HS-27A (cell line): ENCODE measurements around the gene CFL1.
"Not testable (repeated sequence)": the region's sequence is repeated elsewhere in the genome, so short reads cannot be mapped to it uniquely, and the experiment has no call there.

Source experiments
- DNase-seq: peaks from one replicate; pipeline ENCODE4 v3.0.0-alpha.2; 2012; ENCODE audit warnings: low read depth, missing footprints

The CFL1 gene

DNA sequence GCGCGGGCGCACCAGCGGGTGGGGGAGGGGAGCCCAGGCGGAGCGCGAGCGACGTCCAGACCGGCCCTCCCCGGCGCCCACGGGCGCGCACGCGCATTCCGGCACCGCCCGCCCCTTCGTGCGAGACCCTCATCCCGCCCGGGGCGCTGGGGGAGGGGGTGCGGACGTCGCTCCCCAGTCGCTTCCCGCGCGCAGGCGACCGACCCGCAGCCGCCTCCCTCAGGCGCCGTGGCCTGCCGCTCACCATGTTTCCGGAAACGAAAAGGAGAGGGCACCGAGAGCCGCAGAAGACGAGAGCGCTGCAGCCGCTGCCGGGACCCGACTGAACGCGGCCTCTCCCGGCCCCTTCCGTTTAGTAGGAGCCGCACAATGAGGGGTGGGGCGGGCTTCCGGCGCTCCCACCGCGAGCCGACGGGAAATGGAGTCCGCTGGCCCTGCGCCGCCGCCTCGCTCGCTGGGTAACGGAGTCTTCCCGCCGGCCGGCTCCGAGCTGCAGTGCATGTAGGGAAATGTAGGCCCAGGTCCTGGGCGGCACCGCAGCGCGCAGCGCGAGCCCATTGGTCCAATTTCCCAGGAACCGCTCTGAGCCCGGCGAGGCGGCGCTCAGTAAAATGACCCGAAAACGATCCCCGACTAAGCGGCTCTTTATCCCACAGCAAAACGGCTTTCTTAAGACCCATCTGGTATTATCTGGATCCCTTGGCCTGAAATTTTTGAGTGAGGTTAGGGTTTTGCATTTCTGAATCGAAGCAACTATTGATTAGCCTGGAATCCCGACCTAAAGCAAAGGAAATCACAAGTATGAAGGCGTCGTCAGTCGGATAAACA, at the start of gene CFL1:
Gene CFL1 (minus strand): TSS at position 328 of the 828 bp plus-strand sequence. CDS start 81 bp downstream, at position 247.
- peak; percentile 94 for DNase-seq

DNA sequence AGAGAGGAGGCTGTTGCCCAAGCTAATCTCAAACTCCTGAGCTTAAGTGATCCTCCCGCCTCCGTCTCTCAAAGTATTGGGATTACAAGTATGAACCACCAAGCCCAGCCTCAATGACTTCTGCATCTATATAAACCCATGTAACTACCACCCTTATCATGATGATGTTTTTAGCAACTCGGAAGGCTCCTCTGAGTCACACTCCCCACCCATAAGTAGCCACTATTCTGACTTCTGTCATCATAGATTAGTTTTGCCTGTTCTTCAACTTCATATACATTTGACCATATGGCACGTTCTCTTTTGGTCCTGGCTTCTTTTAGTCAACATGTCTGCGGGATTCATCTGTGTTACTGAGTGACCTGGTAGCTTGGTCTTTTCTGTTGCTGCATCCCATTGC, 48.6 kb upstream of the CFL1 start:
- no peak for DNase-seq

DNA sequence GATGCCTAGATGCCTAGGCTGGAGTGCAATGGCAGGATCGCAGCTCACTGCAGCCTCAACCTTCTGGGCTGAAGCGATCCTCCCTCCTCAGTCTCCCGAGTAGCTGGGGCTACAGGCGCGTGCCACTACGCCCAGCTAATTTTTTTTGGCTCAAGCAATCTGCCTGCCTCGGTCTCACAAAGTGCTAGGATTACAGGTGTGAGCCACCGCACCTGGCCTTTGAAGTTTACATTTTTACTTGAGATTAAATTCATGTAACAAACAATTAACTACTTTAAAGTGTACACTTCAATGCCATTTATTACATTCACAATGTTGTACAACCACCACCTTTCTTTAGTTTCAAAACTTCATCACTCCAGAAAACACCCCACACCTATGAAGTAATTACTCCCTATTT, 45.7 kb upstream of the CFL1 start:
- no peak for DNase-seq

DNA sequence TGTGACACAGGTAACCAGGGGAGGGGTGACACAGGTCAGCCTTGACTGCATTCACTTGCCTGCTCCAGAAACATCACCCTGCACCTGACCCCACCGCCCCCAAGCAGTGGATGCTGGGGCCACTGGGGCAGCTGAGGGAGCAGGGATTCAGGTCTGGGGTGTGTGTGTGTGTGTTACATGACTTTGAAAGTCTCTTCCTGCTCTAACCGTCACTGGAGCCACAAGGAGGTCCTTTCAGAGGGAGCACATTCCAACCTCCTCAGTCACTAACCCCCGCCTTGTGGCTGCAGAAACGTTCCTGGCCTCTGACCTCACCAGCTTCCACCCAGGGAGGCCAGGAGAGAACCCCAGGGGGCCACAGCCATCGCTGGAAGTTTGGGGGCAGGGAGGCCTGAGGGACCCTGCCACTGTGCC, 45.1 kb upstream of the CFL1 start:
- DNase-seq: no peak

DNA sequence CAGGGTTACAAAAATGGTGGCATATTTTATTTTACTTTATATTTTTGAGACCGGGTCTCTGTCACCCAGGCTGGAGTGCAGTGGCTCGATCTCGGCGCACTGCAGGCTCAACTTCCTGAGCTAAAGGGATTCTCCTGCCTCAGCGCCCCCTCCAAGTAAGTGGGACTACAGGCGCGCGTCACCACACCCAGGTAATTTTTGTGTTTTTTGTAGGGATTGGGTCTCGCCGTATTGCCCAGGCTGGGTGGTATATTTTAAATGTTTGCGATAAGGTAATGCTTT, 42.9 kb upstream of the CFL1 start:
- DNase-seq: no peak

DNA sequence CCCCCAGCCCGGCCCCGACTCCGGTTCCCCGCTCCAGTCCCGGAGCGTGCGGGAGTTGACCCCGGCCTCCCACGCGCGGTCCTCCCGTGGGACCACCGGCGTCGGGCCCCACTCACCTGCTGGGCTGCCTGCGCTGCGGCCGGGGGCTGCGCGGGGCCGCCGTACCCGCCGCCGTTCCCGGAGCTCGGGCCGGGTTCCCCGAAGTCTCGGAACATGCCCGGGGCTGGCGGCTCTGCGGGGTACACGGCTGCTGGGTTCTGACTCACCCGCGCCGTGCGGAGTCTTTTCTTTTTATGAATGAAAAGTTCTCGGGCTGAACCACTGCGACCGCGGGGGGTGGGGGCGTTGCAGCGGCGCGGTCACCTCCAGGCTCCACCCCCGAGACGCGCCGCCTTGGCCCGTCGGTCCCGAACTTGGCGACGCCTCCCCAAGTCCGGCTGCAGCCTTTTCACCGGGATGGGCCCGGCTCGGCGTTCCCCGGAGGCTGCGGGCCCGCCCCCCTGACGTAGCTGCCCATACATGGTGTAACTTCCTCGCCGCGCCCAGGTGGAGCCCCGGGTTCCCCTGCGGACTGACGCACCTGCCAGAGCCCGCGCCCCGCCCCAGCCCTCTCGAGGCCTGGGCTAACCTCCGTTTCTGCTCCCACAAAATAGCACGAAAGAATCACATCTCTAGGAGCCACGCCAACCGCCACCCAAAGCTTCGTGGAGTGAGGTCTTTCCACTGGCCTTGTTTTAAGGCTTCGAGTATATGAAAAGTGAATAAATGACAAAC, 42.3 kb upstream of the CFL1 start, which contains the start of gene FOSL1:
Gene FOSL1 (minus strand): TSS at position 264 of the 774 bp plus-strand sequence. CDS start 49 bp downstream, at position 215.
- DNase-seq: no peak

DNA sequence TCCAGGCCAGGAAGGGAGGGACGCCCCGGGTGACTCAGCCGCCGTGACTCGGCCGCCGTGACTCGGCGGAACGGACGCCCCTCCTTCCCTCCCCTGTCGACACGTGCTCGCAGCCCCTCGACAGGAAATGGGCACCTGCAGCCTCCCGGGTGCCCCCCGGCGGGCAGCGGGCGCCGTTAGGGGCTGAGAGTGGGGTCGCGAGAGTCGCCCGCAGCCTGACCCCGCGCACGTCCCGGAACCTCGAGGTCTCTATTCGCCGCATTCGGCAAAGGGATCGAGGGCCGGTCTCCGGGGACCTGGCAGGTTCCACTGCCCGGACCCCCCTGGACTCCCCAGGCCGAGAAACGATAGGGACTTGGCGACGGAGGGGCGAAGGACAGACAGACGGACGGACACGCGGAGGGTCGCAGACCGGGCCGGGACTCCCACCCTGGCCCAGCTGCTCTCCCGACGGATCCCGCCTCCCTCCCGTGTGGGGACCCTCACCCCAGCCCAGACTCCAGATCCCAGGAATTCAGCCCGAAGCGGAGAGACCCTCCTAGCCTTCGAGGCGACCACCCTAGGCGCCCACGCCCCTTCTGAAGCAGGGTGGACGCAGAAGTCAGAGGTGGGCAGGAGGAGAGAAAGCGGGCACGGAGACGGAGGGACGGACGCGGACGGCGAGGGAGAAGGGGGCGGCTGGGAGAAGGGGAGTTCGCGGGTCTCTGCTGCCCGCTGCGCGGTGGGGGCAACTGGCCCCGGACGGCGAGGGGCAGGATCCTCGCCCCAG, 41.6 kb upstream of the CFL1 start:
- DNase-seq: no peak

DNA sequence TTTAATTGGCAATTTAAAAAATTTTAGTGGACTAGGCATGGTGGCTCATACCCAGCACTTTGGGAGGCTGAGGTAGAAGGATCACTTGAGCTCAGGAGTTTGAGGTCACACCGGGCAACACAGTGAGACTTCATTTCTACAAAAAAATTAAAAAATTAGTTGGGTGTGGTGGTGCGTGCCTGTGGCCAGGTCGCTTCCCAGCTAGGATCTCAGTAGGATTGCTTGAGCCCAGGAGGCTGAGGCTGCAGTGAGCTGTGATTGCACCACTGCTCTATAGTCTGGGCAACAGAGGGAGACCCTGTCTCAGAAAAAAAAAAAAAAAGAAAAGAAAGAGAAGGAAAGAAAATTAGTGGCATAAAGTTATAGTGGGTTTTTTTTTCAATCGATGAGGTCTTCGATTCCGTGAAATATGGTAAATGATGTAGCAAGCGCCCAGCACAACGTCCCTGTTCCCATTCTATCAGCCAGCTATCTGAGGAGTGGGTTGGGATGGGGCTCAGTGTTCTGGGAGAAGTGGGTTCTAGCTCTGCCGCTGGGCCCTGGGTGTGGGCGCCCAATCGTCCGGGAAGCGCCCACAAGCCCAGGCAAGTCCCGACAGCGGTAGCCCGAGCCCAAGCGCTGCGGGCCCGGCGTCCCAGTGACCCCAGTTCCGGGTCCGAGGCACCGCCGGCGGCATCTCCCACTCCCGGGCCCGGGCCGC, 40.8 kb upstream of the CFL1 start:
- no peak for DNase-seq

DNA sequence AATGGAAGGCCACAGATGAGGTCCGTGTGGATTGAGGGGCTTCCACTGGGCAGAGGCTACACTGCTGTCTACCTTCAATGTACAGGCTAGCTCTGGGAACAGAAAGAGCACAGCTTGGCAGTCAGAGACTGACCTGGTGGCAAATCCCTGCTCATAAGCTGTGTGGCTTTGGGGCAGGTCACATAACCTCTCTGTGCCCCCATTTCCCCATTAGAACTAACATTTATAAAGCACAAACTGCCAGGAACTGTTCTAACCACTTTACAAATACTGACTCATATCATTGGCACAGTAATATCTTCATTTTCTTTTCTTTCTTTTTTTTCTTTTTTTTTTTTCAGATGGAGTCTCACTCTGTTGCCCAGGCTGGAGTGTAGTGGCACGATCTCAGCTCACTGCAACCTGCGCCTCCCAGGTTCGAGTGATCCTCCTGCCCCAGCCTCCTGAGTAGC, 39.1 kb upstream of the CFL1 start:
- no peak for DNase-seq

DNA sequence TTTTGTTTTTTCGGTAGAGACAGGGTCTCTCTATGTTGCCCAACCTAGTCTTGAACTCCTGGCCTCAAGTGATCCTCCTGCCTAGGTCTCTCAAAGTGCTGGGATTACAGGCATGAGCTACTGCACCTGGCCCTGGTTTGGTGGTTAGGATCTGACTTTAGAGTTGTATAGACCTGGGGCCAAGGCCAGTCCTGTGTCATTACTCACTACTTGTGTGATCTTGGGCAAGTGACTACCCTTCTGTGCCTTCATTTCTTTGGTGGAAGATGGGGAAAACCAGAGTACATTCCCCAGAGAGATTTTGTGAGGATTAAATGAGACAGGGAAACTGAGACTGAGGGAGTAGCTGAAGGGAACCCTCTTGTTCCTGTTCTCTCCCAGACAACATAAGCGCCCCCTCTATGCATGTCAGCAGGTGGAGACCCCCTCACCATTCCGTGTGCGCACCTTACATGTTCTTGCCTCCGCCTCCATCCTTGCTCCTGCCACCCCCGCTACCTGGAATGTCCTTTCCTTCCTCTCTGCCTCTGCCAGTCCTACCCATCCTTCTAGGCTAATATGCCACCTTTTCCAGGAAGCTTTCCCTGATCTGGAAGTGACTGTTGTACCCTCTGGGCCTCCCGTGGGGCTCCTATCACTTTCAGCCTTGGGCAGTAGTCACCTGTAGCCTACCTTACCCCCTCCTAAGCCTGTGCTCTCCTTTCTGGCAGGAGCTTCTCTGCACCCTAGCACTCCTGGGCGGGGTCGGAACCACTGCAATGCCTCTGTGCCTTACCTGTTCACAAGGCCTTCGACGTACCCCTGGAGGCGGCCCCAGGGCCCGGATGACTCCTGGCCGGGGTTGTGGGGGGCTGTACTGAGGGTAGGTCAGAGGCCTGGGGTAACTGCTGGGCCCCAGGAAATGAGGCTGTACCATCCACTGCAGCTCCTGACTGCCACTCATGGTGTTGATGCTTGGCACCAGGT, 38.3 kb upstream of the CFL1 start:
- no peak for DNase-seq

DNA sequence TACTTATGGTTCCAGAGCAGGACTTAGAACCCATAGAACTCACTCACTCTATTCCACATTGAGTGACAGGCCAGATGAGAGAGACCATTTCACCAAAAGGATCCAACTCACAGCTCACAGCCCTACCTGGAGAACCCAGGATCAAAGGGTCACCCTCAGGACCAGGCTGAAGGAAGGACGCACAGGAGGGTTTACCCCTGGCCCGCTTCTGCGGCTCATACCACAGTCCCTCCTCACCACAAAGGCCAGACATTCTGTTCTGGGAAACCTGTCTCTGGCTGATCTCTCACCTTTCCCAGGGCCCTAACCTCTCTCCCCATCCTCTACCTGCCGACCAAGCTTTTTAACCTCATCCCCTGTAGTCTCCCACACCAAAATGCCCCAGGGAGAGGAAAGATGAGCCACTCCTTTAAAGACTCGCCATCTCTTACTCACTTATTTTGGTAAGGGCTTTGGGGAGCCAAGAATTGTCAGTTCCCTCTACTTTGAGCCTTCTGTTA, 37.6 kb upstream of the CFL1 start:
- DNase-seq: no peak

DNA sequence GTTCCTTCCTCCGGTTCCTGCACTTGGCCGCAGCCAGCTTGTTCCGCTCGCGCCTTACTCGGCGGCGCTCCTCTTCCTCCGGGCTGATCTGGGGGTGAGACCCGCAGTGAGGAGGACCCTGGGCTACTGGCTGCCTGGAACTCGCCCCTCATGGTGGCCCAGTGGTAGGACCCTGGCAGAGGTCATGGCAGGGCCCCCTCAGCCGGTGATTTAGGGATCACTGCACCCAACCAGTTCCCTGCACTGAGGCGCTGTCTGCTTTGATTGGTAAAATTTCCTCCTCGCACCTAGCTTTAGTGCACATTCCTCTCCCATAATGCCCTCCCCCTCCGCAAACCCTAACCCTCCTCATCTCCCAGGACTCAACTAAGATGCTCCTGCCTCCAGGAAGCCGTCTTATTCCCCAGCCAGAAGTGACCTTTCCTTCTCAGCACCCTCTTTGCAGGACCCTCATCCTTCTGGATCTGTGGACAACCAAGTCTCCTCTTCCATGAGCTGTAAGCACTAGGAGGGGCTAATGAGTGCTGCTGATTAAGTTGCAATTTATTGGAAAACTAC, 36.1 kb upstream of the CFL1 start:
- DNase-seq: no peak

DNA sequence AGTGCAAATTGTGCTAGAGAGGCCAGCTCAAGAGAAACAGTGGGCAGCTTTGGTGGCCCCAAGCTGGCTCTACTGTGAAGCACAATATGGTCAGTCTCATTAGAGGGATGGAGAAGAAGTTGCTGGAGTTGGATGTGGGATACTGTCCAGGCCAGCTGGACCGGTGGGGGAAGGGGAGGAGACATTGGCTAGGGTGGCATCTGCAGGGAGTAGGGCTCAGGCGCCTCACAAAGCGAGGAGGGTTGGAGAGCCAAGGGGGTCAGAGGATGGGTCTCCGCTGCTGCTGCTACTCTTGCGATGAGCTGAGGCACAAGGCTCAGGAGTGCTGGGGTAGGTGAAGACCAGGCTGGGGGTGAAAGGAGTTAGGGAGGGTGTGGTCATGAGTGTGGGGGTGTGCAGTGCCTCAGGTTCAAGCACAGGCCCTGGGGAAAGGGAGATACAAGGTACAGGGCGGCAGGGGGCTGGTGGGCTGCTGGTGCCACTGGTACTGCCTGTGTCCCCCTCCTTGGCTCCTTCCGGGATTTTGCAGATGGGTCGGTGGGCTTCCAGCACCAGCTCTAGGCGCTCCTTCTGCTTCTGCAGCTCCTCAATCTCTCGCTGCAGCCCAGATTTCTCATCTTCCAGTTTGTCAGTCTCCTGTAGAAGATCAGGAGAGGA, 34.8 kb upstream of the CFL1 start:
- DNase-seq: no peak

DNA sequence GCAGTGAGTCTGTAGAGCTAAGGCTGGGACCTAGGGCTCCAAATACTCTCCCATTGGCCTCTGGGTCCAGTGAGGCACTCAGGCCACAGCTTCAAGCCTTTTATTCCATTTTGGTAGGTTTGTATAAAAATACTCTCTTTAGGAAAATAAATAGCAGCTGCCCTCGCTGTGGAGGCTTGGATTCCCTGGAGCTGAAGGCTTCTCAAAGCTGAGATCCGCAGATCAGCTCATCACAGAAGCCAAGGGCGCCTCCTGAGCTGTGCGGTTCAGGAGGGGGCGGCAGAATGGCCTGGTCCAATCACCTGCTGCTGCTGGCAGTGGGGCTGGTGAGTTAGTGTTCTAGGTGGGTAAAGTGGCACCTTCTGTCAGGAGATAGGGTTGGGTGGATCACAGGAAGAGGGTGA, 34.2 kb upstream of the CFL1 start:
- DNase-seq: not testable (repeated sequence)

DNA sequence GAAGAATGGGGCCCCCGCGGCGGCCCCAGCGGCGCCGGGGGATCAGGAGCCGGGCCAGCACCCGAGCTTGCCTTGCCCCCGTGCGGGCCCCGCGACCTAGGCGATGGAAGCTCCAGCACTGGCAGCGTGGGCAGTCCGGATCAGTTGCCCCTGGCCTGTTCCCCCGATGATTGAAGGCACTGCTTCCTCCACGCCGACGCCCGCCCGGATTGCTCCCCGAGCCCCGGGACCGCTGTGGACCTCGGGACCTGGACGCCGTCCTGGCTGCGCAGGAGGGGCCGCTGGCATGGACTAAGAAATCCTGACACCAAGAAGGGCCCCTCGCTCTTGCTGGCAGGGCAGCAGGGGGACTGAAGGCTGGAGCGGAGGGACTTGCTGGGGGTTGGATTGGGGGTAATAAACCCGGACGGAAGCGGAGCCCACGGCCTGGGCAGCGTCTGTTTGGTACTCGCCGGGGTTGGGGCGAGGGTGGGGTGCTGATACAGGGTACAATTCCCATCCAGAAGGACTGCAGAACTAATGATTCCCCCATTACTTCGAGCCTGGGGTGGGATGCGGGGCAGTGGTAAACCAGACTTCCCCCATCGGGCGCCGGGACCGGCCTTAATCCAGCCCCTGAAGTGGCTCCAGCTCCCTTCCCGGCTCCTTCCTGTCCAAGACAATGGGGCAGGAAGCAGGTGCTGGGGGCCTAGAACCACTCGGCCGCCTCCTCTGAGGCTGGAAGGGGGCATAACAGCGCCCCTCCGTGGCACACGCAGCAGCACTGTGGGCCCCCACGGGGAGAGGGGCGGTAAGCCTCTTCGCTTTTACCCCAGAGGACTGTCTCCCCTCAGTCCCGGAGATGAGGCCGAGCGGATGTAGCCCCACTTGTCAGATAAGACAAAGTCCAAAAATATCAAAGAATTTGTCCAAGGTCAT, 33.5 kb upstream of the CFL1 start:
- no peak for DNase-seq

DNA sequence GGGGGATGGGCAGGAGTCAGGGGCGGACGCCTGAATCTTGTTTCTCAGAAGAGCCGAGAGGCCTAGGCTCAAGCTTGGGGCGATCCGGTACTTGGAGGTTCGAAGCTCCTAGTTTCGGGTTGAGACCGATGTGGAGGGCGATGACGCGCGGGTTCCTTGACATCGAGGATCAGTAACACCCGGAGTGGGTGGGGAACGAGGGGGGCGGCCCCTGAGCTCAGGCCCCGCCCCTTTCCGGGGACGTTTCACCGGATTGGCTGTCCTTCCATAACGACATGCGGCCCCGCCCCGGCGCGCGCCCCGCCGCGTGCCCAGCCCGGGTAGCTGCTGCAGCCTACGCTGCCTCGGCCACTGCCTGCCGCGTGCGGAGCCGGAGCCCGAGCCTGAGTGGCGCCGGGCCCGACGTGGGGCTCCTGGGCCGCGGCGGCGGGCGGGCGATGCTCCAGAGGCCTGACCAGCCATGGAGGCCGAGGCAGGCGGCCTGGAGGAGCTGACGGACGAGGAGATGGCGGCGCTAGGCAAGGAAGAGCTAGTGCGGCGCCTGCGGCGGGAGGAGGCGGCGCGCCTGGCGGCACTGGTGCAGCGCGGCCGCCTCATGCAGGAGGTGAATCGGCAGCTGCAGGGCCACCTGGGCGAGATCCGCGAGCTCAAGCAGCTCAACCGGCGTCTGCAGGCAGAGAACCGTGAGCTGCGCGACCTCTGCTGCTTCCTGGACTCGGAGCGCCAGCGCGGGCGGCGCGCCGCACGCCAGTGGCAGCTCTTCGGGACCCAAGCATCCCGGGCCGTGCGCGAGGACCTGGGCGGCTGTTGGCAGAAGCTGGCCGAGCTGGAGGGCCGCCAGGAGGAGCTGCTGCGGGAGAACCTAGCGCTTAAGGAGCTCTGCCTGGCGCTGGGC, 32.6 kb upstream of the CFL1 start, which contains the start of gene CCDC85B:
Gene CCDC85B (plus strand): TSS at position 350 of the 895 bp plus-strand sequence. CDS start 111 bp downstream, at position 461.
- peak; percentile 93 for DNase-seq

DNA sequence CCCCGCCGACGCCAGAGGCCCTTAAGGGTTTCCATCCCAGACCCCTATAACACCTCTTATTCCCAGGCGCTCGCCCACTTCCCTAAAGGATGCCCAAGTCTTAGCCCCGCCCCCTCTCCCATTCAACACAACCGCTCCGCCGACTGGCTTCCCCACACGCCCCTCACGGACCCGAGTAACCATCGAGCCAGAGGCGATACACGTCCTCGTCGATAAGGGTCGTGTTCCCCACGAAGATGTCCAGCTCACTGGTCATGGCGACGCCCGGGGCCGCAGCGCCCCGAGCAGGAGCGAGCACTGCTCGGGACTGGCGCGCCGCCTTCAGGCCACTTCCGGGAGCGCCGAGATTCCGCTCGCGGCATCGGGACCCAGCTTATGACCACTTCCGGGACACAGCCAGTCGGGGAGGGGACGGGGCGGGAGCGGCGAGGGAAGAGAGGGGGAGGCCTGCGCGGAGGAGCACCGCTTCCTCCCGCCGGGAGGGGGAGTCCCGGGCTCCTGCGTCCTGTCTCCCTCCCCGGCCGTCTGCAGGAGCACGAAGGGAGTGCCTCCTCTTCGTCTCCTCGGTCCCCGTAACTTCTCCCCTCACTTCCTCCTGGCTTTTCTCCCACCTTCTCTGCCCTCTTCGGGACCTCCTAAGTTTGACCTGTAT, 30.3 kb upstream of the CFL1 start, which contains the start of gene FIBP:
Gene FIBP (minus strand): TSS at position 309 of the 652 bp plus-strand sequence. CDS start 53 bp downstream, at position 256.
- DNase-seq: peak; percentile 96
